ENCODE measurements around the gene MLH3.

MLH3 gene

GRCh38 chr14:74982661-74983060 lies 68.6 kb downstream of the MLH3 start:
- no peak for DNase-seq

- DNase-seq, result no peak
Measured at GRCh38 chr14:74981833-74982232, 69.4 kb downstream of the MLH3 start.

GRCh38 chr14:74981462-74981782 lies 69.8 kb downstream of the MLH3 start:
- DNase-seq, result no peak

GRCh38 chr14:74980731-74981461 lies 70.4 kb downstream of the MLH3 start:
- no peak for DNase-seq

- no peak for DNase-seq
Measured at GRCh38 chr14:74980398-74980730, 70.9 kb downstream of the MLH3 start.

GRCh38 chr14:74979442-74980397 lies 71.5 kb downstream of the MLH3 start:
- DNase-seq, result peak in 1 of 2 experiments; percentile 25

- no peak for DNase-seq
Measured at GRCh38 chr14:74979029-74979428, 72.2 kb downstream of the MLH3 start.

- DNase-seq, result no peak
Measured at GRCh38 chr14:74978416-74978947, 72.8 kb downstream of the MLH3 start.

- DNase-seq, result no peak
Measured at GRCh38 chr14:74977901-74978385, 73.3 kb downstream of the MLH3 start.

GRCh38 chr14:74977164-74977900 lies 73.9 kb downstream of the MLH3 start:
- DNase-seq, result no peak

GRCh38 chr14:74976264-74977113 lies 74.8 kb downstream of the MLH3 start:
- DNase-seq, result no peak

- DNase-seq, result no peak
Measured at GRCh38 chr14:74975059-74975810, 76.0 kb downstream of the MLH3 start.

- DNase-seq, result no peak
Measured at GRCh38 chr14:74974364-74975058, 76.8 kb downstream of the MLH3 start.

GRCh38 chr14:74973905-74974363 lies 77.3 kb downstream of the MLH3 start:
- no peak for DNase-seq

GRCh38 chr14:74973003-74973653 lies 78.1 kb downstream of the MLH3 start:
- DNase-seq, result no peak

GRCh38 chr14:74968811-74969210 lies 82.5 kb downstream of the MLH3 start:
- DNase-seq, result no peak

- DNase-seq, result no peak
Measured at GRCh38 chr14:74965486-74966153, 85.6 kb downstream of the MLH3 start.

GRCh38 chr14:74964787-74965485 lies 86.3 kb downstream of the MLH3 start:
- DNase-seq, result no peak
